GM21390 (cell line): ENCODE measurements around the gene LRIT2.

Source experiments
- ATAC-seq: cut with Tn5 transposase; IDR thresholded peaks from one replicate; pipeline ENCODE4 v1.9.1; 2021; ENCODE audit not compliant: unreplicated experiment

The LRIT2 gene

DNA sequence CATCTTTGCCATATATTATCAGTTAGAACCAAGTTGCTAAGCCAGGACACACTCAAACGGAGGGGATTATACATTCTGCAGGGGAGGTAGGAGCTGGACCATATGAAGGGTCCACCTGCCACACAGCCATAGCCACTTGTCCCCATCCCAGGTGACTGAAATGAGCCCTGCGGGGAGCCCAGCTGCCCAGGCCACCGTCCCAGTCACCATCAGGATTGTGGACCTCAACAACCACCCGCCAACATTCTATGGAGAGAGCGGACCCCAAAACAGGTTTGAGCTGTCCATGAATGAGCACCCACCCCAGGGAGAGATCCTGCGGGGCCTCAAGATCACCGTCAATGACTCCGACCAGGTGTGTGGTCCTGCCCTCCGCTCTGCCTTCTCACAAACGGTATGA lies 17.3 kb downstream of the LRIT2 start:
- ATAC-seq = no peak

DNA sequence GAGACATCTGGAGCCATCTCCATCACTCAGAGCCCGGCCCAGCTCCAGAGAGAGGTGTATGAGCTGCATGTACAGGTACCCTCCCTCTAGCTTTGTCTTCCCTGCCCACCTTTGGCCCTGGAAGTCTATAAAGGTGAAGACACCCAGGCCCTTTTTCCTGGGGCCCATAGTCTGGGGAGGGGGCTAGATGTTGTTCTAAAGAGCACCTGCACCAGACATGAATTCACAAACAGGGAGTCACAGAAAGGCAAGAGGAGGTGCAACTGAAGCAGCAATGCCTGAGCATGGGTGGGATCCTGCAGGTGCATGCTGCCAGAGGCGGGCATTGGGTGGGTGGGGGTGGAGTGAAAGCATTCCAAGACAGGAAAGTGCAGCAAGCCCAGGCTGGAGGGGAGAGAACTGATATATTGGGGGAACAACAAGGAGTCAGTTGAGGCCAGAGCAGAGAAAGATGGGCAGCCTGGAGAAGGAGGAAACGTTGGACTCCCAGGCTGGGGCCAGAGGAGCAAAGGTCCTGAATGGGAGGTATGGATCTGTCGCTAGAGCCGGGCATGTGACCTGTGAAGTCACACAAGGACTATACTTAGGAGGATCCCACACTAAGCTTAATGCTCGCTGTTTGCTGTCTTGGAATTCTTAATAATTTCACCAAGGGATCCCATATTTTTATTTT lies 19.4 kb downstream of the LRIT2 start:
- no peak for ATAC-seq

DNA sequence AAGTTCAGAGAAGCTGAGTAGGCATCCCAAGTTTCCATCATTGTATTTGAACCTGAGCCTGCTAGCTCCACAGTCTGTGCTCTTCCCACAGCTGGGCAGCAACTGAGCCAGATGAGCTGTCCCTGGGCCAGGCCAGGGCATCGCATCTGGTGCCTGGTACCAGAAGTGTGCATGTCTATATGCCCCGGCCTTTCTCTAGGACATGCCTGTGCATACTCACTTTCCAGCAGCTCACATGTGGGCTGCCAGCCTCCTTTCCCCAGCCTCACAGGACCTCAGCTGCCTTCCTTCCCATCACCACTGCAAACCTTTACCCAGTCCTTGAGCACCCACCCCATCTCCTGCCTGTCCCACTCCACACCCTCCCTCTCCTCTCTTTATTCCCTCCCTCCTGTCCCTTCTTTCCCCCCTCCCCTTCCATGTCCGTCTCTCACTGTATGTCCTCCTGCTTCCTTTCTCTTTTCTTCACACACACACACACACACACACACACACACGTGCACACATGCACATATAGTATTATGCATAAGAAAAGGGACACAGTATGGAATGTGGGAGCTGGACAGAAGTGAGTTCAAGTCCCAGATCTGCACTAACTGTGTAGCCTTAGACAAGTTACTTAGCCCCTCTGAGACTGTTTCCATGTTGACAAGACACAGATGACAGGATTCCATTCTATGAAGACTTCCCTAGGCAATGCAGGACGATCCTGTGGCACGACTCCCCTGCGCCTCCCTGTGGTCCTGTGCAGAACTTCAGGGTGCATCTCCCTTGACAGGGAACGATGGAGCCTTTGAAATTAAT lies 20.1 kb downstream of the LRIT2 start:
- peak; percentile 86 for ATAC-seq

DNA sequence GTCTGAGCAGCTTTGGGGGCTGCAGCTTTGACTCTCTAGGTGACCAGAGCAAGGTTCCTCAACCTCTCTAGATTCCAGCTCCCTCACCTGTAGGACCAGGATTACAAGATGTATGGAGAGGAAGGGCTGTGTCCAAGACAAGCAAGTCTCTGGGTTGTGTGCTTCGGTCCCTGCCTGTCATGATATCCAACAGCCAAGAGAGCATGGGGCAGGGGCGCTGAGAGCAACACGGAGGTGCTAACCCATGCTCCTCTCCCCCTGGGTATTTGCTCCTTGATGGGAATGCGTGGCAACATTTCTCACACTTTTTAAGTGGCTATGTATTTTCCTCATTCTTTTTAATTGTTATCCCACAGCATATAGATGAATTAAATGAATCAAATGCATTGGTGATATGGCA lies 20.7 kb downstream of the LRIT2 start:
- no peak for ATAC-seq

DNA sequence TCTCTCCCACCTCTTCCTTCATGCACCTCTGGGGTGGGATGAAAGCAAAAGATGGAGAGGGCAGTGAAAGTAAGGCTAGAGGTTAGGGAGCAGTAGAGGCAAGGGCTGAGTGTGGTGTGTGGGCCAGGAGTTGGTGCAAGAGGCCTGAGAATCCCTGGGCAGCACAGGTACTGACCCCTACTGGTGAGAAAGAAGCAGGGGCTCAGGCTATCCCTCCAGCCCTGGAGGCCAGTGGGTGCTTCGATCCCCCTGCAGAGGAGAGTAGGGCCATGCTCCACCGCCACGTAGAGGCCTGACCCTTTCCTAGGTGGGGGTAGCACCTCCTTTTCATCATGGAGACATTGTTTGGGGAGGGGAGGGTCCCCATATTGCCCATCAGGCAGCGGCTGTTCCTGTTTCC lies 21.2 kb downstream of the LRIT2 start:
- peak; percentile 64 for ATAC-seq

DNA sequence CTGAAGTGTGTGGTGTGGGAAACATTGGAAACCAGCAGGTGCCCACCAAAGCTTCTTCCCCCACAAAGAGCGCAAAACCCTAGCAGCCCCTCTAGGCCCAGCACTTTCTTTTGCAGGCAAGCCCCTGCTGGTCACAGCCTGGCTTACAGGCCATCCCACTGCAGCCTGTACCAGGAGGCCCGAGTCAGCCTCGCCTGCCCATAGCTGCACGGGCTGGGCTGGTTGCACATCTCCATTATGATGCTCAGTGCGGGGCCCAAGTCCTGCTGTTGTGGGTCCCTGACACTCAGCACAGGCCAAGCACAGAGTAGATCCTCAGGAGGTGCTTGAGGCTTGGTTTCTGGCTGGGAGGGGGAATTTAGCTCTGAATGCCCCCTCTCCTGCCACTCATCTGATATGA lies 23.0 kb downstream of the LRIT2 start:
- ATAC-seq = no peak

DNA sequence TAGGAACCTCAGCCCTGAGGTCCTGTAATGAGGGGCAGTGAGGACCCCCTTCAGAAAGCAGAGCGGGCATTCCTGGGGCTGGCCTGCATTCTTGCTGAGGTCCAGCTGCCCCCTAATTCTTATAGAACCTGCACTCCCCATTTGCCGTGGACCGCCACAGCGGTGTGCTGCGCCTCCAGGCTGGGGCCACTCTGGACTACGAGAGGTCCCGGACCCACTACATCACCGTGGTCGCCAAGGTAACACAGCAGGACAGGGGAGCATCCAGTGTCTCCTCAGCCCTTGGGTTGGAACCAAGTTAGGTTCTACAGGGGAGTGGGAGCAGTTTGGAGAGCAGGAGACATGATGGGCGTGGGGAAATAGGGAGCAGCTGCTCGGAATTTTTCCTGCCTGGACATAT lies 23.7 kb downstream of the LRIT2 start:
- ATAC-seq = no peak

DNA sequence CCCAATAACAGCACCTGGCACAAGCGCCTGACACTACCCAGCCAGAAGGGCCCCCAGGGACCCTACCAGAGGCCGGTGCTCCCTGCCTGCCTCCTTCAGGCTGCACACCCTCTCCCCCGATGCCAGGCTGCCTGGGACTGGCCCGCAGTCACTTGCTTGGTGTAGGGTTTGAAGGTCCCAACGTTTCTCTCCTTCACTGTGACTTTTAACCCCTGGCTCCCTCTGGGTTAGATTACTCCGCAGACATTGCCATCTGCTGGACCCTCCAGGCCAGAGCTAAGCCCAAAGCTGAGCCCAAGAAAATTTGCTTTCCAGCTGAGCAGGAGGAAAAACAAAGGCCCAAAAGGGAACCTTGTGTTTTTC lies 24.1 kb downstream of the LRIT2 start:
- no peak for ATAC-seq

DNA sequence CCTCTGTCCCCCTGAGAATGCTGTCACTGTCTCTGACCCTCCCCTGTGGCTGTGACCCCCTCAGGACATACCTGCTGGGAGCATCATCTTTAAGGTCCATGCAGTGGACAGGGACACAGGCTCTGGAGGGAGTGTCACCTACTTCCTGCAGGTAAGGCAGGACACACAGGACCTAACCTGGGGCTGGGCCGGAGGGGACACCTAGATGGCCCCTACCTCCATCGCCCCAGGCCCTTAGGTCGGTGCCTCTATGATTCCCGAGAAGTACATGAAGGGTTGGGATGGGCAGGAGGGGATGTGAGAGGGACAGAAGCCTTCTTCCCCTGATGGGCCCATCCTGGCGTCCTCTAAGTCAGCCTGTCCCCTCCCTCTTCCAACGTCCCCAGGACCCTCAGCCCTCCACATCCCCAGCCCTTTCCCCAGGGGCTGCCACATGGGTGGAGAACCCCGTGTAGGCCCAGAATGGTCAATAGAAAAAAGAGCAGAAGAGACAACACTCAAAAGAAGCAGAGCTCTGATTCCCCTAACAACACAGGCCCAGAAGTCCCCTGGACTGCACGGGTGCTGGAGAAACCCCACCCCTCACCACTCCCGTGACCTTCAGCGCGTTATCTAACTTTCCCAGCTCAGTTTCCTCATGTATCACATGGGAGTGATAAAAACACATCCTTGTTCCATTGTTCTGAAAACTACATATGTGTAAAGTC lies 24.7 kb downstream of the LRIT2 start:
- ATAC-seq = no peak

DNA sequence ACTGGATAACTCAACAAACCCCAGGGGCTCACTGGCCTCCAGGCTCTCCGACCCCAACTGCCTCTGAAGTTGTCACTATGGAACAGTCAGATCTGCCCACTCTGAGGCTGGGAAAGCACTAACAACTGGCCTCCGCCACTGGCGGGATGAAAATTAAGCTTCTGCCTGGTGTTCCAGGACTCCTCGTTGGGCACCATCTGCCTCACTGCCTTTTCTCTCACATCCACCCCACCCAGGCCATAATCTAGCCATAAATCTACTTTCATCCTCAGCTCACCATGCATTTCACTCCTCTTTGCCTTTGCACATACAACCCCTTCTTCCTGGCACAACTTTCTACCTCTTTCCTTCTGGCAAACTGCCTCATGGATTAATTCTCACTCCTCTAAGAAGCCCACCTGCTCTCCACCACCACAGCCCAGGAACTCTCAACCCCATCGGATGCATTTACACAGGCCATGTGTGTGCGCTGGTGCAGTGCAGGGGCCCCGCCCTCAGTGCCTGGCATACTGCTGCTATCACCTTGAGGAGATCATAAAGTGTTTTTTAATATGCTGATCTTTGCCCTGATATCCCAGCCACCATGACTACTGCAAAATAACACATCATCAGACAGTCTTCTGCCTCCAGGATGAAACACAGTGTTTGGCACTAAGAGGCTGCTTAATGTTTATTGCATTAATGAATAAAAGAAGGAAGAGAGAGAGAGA lies 27.0 kb downstream of the LRIT2 start:
- ATAC-seq = no peak

DNA sequence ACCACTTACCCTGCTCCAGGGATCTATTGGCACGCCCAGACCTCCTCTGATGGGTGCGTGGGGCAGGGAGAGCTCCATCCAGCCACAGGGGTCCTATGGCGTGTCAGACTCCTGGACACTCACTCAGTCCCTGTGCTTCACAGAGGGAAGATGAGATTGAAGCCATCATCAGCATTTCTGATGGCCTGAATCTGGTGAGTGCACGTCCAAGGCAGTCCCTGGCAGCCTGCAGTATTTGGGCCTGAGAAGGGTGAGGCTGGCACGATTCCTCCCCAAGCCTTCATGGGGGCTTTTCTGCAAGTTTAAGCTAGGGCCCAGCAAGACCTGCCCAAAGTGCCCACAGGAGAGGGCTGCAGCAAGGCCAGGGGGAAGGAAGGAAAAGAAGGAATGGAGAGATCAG lies 27.7 kb downstream of the LRIT2 start:
- no peak for ATAC-seq

DNA sequence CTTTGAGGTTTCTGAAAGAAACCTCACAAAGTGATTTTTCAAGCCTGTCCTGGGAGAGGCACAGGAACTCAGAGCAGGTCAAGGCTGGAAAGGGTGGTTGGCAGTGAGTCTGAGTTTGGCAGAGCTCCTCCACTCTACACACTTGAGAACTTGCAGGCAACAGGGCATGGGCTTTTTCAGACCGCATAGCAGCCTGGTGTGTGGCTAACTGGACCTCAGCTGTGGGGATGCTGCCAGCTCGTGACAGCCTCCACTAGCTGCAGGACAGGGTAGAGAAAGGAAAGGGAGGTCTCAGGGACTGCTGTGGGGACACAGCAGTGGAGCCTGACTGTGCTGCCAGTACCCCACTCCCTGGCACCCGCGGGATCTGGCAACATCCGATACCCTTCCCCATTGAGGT lies 28.4 kb downstream of the LRIT2 start:
- no peak for ATAC-seq

DNA sequence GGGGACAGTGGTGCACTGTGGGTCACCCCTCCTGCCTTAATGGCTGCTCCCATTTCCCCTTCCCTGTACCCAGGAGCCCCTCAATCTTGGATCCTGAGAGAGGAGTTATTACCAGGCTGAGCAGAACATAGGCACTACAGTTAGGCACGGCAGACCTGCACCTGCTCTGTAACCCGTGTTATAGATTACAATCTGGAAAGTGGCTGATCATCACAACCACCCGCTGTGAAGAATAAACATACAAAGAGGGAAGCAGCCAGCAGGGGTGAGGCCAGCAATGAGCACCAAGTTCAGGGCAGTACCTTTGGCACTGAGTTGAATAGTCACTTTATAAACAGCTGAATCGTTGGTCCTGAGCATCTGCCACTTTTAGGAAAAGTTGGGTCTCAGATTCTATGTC lies 29.3 kb downstream of the LRIT2 start:
- no peak for ATAC-seq

DNA sequence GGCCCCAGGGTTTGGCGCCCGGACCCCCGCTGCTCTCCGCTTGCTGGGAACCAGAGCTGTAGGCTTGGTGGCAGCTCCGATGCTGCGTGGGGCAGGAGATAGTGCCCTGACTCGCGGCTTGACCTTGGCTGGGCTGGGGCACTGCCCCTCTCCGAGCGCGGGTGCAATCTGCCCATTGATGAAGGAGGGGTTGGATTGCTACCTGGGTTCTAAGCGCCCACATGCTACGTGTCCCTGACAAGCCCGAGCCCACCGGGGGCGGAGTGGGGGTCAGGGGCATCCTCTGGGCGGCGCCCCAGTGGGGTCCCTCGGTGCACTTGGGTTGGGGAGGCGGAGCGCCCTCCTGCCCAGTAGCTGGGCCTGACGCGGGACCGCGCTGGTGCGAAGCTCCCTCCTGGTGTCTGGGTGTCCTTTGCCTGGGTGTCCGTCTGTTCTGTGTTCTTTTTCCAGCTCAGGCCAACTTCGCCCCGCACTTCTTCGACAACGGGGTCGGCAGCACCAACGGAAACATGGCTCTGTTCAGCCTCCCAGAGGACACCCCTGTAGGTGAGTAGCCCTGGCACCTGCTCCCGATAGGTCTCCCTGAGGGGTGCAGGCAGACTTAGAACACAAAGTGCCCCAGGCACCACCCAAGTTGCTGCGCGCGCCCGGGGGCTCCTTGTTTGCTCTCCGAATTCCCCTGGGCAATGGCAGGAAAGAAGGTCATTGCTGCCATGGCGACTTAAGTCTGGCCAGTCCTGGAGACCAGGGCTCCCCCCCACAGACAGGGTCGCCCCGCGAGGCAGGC lies 30.1 kb downstream of the LRIT2 start:
- no peak for ATAC-seq

DNA sequence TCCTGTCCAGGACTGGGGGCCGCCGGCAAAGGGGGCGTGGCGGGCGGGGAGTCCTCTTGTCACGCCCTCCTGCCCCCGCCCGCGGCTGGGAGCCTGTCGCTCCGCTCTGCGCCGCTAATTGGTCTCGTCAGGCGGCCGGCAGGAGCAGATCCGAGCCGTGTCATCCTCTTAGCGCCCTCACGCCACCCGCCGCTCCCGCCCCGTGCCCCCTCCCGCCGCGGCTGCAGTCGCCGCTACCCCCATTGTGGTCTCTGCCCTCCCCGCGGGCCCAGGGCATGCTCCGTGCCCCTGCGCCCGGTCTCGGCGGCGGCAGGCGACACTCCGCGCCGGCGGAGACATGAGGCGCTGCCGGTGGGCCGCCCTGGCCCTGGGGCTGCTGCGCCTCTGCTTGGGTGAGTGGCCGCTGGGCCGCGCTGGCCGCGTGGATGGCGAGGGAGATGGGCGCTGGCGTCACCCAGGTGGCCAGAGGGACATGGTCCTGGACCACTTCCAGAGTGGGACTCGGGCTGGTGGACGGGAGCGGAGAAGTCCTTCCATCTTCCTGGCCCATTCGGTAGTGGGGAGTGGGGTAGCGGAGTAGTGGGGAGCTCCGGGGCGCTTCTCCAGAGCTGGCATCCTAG lies 30.8 kb downstream of the LRIT2 start, which contains the start of gene CDHR1:
Gene CDHR1, plus strand, starts transcription at position 114 of the 620 bp plus-strand sequence. Its CDS starts 224 bp downstream, at position 338.
- ATAC-seq = peak; percentile 80

DNA sequence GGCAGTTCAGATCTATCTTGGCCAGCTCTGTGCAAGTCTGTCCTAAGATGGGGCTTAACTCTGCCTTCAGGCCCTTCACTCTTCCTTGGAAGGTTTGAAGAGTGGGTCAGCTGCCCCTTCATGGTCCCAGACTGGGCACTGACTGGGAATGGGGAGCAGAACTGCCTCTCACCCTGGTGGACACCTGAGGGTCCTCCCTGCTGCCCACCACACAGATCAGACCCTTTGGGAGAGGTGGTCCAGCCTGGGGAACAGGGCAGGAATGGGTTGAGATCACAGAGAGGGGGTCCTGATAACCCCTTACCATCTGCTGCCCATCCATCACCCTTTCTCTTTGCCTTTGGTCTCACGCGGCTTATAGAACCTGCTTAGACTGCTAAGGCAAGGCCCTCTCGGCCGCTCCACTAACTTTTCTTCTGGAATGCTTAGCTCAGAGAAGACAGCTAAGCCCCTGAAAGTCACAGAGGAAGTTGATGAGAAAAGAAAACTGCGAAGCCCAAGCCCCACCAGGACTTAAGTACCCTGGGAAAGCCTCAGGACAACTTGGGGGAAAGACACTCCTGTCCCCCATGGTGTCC lies 31.4 kb downstream of the LRIT2 start:
- ATAC-seq = no peak

DNA sequence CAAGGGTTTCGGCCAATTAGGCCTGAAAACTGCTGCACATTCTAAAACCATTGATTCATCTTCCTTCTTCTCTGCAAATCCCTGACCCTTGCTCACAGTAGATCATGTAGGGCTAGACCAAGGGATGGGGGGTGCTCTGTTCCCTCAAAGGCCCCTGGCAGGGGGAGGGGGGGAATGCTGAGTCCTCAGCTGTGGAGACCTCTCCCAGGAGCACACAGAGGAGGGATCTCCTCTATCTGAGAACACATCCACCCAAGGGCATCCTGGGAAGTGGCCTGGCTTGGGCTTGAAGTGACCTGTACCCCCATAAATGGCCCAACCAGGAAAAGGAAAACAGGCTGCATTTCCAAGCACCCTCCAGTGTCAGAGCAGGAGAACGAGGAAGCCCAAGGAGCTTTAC lies 32.0 kb downstream of the LRIT2 start:
- no peak for ATAC-seq

DNA sequence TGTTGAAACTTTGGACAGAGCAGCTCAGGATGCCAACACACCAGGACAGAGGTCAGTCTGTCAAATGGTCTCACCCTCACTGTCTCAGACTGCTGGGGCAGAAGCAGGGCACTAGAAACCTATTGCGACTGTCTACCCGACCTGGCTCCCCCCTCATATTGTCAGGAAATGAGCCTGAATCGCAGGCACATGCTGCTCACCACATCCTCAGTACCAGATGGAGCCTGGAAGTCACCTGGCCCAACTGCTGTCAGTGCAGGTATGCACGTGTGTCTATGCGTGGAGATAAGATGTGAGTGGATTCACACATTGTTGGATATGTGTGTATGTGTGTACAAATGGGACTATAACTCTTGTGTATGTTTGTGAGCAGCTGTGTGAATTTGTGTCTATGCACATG lies 34.2 kb downstream of the LRIT2 start:
- no peak for ATAC-seq

DNA sequence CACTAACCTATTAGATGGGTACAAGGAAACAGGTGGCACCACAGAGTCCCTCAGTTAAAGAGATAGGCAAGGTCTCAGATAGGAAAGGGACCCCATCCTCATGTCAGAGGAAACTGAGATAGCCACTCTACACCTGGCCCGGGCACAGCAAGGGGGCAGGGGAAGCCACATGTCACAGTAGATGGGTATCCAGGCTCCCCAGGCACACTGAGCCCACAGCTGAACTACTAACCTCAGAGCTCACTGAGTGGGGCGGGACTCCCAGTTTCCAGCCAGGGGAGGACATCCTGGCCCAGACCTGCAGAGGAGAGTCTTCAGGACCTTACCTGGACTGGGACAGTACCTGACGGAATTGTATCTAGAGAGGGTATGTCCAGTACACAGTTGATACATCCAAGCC lies 34.7 kb downstream of the LRIT2 start:
- ATAC-seq = no peak

DNA sequence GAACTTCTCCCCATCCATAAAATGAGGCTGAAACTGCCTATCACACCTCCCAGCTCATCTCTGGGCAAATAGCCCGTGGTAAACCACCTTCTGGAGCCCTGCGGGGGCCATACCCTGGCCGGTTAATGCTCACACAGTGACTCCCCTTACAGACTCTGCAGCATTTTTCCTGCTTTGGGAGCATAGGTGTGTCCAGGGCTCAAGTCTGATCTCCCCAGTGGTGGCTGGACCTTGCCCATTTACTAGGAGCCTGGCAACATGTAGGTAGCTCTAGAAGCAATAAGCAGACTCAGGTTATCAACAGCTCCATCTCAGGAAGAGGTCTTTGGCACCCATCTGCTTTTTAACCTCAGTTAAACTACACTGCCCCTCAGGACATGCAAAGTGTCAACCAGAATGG lies 36.5 kb downstream of the LRIT2 start:
- no peak for ATAC-seq
